Dermis microvascular lymphatic vessel endothelial cell (primary cell): ENCODE measurements around the gene SSPN. TPM values are rescaled to one million over a fixed set of nuclear protein-coding genes. Genes with fewer than 3 reads are reported as not detected.

ENCODE experiments used
- DNase-seq, 2 donors: peaks; one replicate each; pipeline versions ENCODE4 v3.0.0 to v3.0.0-alpha.2; 2010; ENCODE audit warnings: low read depth in 2 of 2
- total RNA-seq: library from RNA; depleted of rRNA; stranded (reverse); fragments of >200 nt; gene quantifications from 2 replicates; pipeline ENCODE4 v1.2.1, GENCODE V29; 2014

Gene SSPN, protein sequence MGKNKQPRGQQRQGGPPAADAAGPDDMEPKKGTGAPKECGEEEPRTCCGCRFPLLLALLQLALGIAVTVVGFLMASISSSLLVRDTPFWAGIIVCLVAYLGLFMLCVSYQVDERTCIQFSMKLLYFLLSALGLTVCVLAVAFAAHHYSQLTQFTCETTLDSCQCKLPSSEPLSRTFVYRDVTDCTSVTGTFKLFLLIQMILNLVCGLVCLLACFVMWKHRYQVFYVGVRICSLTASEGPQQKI
- 0.39 and 0.76 TPM in 2 replicates for total RNA-seq

DNA sequence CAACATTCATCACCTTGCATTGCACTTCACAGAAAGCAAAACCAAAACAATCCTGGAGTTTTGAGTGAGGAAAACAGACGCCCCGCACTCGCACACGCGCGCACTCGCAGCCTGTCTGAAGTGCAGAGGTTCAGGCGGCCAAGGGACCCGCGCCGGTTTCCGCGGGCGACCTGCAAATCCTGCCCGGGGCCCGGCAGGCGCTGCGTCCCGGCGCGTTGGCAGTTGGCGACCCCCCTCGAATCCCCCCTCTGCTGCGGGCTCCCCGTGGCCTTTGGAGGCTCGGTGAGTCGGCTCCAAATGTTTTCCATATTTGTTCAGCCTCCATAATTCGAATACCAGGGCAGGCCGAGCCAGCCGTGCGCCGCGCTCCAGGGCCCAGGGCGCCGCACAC is at the start of gene SSPN:
Gene SSPN (plus strand): TSS at position 324 of the 391 bp plus-strand sequence. CDS start 100 bp downstream, outside the sequence.
- DNase-seq, result peak in 1 of 2 donors; percentile 46

DNA sequence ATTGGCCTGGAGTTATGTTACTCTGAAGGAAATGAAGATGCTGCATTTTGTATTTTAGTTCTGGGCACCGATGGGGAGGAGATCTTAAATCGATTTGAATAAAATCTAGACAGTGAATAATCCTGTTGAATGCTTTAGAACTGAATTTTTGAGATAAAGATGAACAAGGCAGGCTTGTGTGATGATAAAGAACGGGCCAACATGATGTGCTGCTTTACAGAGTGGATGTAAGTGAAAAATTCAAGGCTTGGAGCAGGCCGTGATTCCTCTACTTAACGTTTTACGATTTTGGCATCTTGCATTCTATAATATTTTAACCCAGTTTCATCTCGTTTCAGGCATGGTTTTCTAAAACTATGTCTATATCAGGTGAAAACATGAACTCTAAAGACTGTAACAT is 47.1 kb upstream of the SSPN start:
- DNase-seq, result no peak

DNA sequence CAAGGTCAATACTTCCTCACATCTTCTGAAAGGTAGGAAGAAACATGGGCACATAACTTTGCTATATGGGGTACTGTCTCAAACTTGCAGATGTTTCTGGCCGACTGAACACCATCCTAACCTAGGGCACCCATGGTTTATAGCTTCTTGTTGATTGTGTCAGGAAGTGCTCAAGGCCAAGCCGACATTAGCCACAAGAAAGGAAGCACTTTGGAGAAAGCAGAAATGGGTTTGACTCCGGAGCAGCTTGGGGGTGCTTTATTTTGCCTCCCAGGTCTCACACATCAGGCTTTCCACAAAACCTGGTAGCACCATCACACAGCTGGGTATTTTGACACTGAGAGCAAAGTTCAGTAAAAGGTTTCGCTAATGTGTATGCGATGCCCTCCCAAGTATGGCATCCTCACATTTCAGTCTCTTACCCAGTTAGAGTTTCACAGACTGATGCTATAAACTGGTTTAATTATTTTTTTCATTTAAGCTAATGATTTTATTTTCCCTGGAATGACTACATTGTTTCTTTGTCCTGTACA is 45.3 kb upstream of the SSPN start:
- no peak for DNase-seq

GRCh38 chr12:26150736-26151450 is 44.5 kb upstream of the SSPN start:
- no peak for DNase-seq

DNA sequence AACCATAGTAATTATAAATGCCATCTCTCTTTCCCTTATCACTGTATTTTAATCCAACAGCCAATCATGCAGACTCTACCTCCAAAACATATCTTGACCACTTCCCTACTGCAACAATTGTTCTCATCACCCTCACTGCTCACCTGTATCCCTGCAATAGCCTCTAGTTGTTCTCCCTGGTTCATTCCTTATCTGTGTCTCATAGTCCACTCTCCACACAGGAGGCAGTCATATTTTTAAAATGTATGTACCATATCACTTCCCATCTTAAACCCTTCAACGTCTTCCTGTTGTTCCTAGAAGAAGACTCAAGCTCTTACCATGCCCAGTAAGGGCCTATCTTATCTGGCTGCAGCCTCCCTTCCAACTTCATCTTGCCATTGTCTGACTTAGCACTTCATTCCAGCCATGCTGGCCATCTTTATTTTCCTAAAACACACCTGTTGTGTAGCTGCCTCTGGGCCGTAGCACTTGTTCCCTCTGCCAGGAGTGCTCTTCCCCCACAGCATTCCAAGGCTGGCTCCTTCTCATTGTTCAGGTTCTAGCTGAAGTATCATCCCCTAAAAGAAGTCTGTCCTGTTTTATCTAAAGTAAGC is 42.8 kb upstream of the SSPN start:
- DNase-seq, result no peak

DNA sequence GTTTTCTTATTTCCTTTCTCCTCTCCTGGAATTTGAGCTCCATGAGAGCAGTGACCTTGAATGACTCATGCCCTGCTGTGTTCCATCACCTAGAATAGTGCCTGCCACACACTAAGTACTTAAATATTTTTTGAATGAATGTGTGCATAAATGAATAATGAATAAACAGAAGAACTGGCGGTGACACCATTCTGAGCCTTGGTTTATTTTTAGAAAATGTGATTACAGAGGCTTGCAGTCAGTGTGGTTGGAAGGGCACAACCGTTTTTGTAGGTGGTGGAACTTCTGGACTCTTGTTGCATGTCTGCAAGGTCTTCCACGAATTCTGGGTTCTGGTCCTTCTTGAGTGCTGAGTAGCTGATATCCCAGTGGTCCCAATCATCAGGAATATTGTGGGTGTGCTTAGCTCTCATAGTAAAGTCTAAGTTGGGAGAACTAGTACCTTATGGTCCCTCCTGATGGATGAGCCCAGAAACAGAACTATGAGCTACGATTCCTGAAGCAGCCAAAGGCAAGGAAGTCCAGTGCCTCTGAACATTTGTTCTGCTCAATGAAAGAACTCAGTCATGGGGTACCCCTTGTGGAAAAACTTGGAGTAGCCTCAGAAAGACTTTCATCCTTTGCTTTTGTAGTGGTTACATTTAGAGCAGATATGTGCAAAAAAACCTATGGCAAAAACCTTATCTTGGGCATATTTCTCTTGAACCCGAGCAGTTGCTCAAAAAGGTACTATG is 41.8 kb upstream of the SSPN start:
- peak; percentile 49 to 90 for DNase-seq

DNA sequence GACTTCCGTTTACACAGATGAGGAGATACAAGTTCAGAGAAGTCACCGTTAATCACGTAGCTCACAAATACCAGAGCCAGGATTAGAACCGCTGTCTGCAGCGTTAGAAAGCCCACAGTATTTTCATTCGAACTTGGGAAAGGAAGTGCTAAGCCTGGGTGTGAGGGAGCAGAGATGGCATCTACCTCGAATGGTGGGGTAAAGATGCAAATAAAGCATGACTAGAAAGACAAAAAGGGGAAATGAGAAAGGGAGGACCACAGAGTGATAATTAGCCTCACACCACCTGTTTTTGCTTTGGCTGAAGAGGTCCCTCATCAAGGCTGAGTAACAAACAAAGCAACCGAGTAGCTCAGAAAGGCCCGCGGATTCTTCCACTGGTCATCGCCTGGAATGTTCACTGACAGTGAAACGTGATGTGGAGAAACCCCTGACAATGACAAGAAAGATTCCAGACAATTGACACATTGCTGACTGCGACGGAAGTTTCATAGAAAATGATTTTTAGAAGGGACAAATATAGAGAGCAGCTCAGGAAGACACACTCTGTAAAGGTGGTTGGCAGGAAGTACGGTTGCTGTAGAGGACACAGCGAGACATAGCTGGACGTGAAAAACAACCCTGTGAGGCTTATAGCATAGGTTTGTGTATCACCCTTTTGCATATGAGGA is 39.0 kb upstream of the SSPN start:
- DNase-seq, result peak; percentile 13 to 28

DNA sequence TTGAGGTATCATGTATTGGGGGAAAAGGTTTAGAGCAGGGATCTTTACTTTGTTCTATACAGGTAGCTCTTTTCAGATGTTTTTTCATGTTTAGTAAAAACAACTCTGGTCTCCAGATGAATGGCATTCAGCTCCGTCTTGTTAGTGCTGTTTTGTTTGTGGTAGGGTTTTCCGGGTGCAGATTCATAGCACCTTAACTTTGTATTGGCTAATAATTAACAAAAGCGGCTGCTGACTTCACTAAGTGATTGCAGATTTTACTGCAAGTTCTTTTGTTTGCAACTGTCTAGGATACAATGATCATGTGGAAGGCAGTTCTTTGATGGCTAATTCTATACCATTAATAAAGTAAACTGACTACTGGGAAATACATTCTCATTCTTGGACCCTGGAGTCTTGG is 38.4 kb upstream of the SSPN start:
- no peak for DNase-seq

GRCh38 chr12:26158078-26158764 is 37.2 kb upstream of the SSPN start:
- DNase-seq, result no peak

DNA sequence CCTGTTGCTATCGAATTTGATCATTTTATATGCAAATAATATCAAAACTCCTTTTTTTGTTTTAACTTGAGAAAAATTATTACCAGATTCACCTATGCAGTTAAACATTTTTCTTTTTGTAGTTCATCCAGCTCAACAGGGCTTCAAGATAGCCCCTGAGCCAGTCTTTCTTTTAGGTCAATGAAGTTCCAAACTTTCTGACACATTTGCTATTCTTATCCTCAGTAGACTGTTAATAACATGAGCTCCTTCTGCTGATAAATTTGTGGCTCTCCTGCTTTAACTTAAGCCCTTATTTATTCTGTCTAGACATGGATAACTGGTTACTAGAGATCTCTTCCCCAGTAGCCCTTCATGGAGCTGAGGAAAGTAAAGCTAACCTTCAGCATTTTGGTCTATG is 33.2 kb upstream of the SSPN start:
- DNase-seq, result no peak

DNA sequence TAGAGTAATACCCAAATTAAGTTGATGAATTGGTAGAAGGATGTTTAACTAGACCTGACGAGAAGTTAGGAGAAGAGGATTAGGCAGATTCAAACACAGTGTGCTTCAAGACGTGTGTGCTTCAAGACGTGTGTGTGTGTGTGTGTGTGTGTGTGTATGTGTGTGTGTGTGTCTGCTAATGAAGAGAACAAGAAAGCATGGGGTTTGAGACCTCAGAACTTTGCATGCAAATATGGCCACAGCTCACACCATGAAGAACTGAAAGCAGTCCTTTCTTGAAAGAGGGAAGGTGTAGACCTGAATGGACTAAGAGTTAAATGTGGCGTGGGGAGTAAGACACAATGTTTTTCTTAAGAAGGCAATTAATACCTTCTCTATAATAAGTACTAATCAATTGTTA is 32.5 kb upstream of the SSPN start:
- DNase-seq, result no peak

- DNase-seq, result no peak
Observed at GRCh38 chr12:26164118-26164517, 31.3 kb upstream of the SSPN start.

GRCh38 chr12:26172013-26172412 is 23.4 kb upstream of the SSPN start:
- no peak for DNase-seq

DNA sequence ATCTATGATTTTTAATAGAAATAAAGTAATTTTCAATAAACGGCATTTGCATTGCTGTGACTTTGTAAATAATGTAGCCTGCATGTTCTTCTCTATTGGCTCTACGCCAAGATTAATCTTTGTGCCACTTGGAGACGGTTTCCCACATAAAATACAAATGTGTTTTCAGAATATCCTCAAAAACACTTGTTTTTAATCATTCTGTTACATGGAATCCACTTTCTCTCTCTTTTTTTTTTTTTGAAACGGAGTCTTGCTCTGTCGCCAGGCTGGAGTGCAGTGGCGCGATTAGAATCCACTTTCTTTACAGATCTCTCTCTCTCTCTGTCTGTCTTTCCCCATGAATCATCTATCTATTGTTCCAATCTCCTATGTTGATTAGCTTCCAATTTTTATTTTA is 22.8 kb upstream of the SSPN start:
- peak in 1 of 2 donors; percentile 12 for DNase-seq

GRCh38 chr12:26172946-26173552 is 22.3 kb upstream of the SSPN start:
- peak in 1 of 2 donors; percentile 20 for DNase-seq

GRCh38 chr12:26176725-26177124 is 18.6 kb upstream of the SSPN start:
- DNase-seq, result no peak

GRCh38 chr12:26177283-26177682 is 18.1 kb upstream of the SSPN start:
- DNase-seq, result no peak

DNA sequence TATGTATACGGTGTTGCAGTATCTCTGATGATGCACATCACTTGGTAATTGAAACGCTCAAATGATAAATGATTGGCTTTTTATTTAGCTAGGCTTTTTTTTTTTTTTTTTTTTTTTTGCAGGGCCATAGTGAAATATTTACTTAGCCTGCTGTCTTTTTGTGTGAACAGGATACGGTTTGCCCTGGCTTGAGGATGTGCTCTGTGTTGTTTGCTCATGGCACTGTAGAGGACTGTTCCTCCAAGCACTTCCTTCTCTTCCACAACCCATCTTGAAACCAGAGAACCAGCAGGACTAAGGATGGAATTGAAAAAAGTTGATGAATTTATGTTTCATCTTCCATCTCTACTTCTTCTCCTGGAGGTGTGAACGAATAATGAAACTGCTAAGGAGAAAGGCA is 15.5 kb upstream of the SSPN start:
- DNase-seq, result no peak

GRCh38 chr12:26182377-26182776 is 13.0 kb upstream of the SSPN start:
- DNase-seq, result no peak
